ENCODE measurements around the gene PPHLN1.
"Not testable (repeated sequence)": the region's sequence is repeated elsewhere in the genome, so short reads cannot be mapped to it uniquely, and the experiment has no call there.

The PPHLN1 gene

GRCh38 chr12:42372154-42372791 lies 46.3 kb downstream of the PPHLN1 start:
- no peak for DNase-seq

GRCh38 chr12:42373669-42374068 lies 47.7 kb downstream of the PPHLN1 start:
- DNase-seq, result no peak

GRCh38 chr12:42380733-42381132 lies 54.8 kb downstream of the PPHLN1 start:
- DNase-seq, result no peak

GRCh38 chr12:42382013-42382696 lies 56.2 kb downstream of the PPHLN1 start:
- no peak for DNase-seq

- no peak for DNase-seq
These were observed 59.4 kb downstream of the PPHLN1 start for GRCh38 chr12:42385326-42385841.

- DNase-seq, result no peak
These were observed 60.3 kb downstream of the PPHLN1 start for GRCh38 chr12:42386308-42386707.

- not testable (repeated sequence) for DNase-seq
These were observed 62.1 kb downstream of the PPHLN1 start for GRCh38 chr12:42388086-42388485.

GRCh38 chr12:42394429-42394828 lies 68.5 kb downstream of the PPHLN1 start:
- DNase-seq, result no peak

- DNase-seq, result no peak
These were observed 70.7 kb downstream of the PPHLN1 start for GRCh38 chr12:42396473-42397259.

GRCh38 chr12:42402821-42403411 lies 76.9 kb downstream of the PPHLN1 start:
- no peak for DNase-seq

GRCh38 chr12:42407306-42407705 lies 81.3 kb downstream of the PPHLN1 start:
- no peak for DNase-seq

GRCh38 chr12:42409471-42409870 lies 83.5 kb downstream of the PPHLN1 start:
- DNase-seq, result no peak

GRCh38 chr12:42410340-42410739 lies 84.4 kb downstream of the PPHLN1 start:
- no peak for DNase-seq

GRCh38 chr12:42420395-42420794 lies 94.4 kb downstream of the PPHLN1 start:
- DNase-seq, result no peak

GRCh38 chr12:42421844-42422779 lies 96.1 kb downstream of the PPHLN1 start:
- DNase-seq, result no peak

GRCh38 chr12:42422785-42423184 lies 96.8 kb downstream of the PPHLN1 start:
- DNase-seq, result no peak

- no peak for DNase-seq
These were observed 100.8 kb downstream of the PPHLN1 start for GRCh38 chr12:42426746-42427145.

- no peak for DNase-seq
These were observed 102.9 kb downstream of the PPHLN1 start for GRCh38 chr12:42428850-42429249.

GRCh38 chr12:42432517-42433140 lies 106.7 kb downstream of the PPHLN1 start:
- DNase-seq, result no peak

- no peak for DNase-seq
These were observed 114.6 kb downstream of the PPHLN1 start for GRCh38 chr12:42440608-42441007.

- no peak for DNase-seq
These were observed 116.4 kb downstream of the PPHLN1 start for GRCh38 chr12:42442311-42442759.

- DNase-seq, result no peak
These were observed 116.9 kb downstream of the PPHLN1 start for GRCh38 chr12:42442888-42443287.
